GM18505 (cell line): Measurements from ENCODE around the gene TNFAIP8L1.
A peak's percentile ranks its signal among the peaks of the same experiment; 100 is the strongest.
"Not testable (repeated sequence)": the region's sequence is repeated elsewhere in the genome, so short reads cannot be mapped to it uniquely, and the experiment has no call there.

Experiments used
- ATAC-seq: cut with Tn5 transposase; IDR thresholded peaks from one replicate; pipeline ENCODE4 v1.9.1; 2021; ENCODE audit not compliant: unreplicated experiment
- POLR2A ChIP-seq: IDR thresholded peaks from 4 replicates; pipeline ENCODE4 v1.6.1; 2011; ENCODE audit warnings: borderline replicate concordance; ENCODE audit not compliant: insufficient read depth, insufficient read length; ENCODE audit errors: extremely low read depth

TNFAIP8L1 gene

GRCh38 chr19:4638828-4639530, at the start of gene TNFAIP8L1:
TSS of gene TNFAIP8L1 (plus strand) at chr19:4639516. CDS start at chr19:4651870, 12,354 bp downstream.
- TF ChIP-seq POLR2A: peak; percentile 42
- peak; percentile 84 for ATAC-seq

GRCh38 chr19:4589579-4590410, 49.5 kb upstream of the TNFAIP8L1 start:
- TF ChIP-seq POLR2A: no peak
- no peak for ATAC-seq

- TF ChIP-seq POLR2A: no peak
- no peak for ATAC-seq
Observed at GRCh38 chr19:4590559-4590958, 48.8 kb upstream of the TNFAIP8L1 start.

GRCh38 chr19:4591320-4591719, 48.0 kb upstream of the TNFAIP8L1 start:
- TF ChIP-seq POLR2A: no peak
- no peak for ATAC-seq

- ATAC-seq: no peak
- no peak for TF ChIP-seq POLR2A
Observed at GRCh38 chr19:4592445-4592844, 46.9 kb upstream of the TNFAIP8L1 start.

GRCh38 chr19:4593409-4593851, 45.9 kb upstream of the TNFAIP8L1 start:
- ATAC-seq: no peak
- no peak for TF ChIP-seq POLR2A

GRCh38 chr19:4594201-4594600, 45.1 kb upstream of the TNFAIP8L1 start:
- TF ChIP-seq POLR2A: no peak
- no peak for ATAC-seq

GRCh38 chr19:4595158-4595557, 44.2 kb upstream of the TNFAIP8L1 start:
- ATAC-seq: not testable (repeated sequence)

GRCh38 chr19:4596033-4596904, 43.0 kb upstream of the TNFAIP8L1 start:
- no peak for ATAC-seq
- TF ChIP-seq POLR2A: no peak

- no peak for ATAC-seq
- no peak for TF ChIP-seq POLR2A
Observed at GRCh38 chr19:4597278-4597974, 41.9 kb upstream of the TNFAIP8L1 start.

- no peak for TF ChIP-seq POLR2A
- ATAC-seq: no peak
Observed at GRCh38 chr19:4597975-4598671, 41.2 kb upstream of the TNFAIP8L1 start.

GRCh38 chr19:4598712-4599111, 40.6 kb upstream of the TNFAIP8L1 start:
- no peak for ATAC-seq

More at GRCh38 chr19:4598712-4599111, 40.6 kb upstream of the TNFAIP8L1 start:
- no peak for TF ChIP-seq POLR2A
